Cardiac fibroblast (primary cell): ENCODE data around the gene MTERF2.
A peak's percentile ranks its signal among the peaks of the same experiment; 100 is the strongest.
"Not testable (repeated sequence)": the region's sequence is repeated elsewhere in the genome, so short reads cannot be mapped to it uniquely, and the experiment has no call there.

Experiments used
- DNase-seq, 2 donors: peaks; one replicate each; pipeline versions ENCODE4 v3.0.0 to v3.0.0-alpha.2; 2010; ENCODE audit warnings: low read depth in 2 of 2
- H3K4me3 ChIP-seq, 2 donors: replicated peaks in 1 of 2; 1 replicate in 1 of 2; 2 replicates in 1 of 2; pipeline ENCODE4 v1.5.1; 2011; ENCODE audit warnings: low read depth in 2 of 2, low read length in 2 of 2, mild to moderate bottlenecking in 2 of 2, moderate library complexity in 1 of 2
- TF ChIP-seq, protein P1 (sequence below): IDR thresholded peaks from one replicate; pipeline ENCODE4 v1.5.1; 2011; ENCODE audit warnings: low read depth, mild to moderate bottlenecking, low read length, inconsistent platforms

Gene MTERF2

DNA sequence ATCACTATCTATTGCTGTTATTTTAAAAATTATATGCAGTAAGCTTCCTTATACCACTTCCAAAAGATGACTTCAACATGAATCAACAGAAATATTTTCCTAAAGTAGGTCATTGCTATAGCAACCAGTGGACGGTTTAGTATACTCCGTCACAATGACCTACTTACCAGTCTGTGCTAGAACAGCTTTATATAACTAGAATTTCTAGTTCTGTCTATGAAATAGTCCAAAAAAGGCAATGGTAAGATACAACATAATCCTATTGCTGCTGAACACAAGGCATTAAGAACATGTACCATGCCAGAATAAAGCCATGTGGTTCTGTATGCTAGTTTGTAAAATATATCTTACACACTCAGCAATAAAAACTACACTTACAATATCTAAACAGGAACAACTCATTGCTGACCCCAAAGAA is 40.7 kb upstream of the MTERF2 start:
- TF ChIP-seq, protein P1, sequence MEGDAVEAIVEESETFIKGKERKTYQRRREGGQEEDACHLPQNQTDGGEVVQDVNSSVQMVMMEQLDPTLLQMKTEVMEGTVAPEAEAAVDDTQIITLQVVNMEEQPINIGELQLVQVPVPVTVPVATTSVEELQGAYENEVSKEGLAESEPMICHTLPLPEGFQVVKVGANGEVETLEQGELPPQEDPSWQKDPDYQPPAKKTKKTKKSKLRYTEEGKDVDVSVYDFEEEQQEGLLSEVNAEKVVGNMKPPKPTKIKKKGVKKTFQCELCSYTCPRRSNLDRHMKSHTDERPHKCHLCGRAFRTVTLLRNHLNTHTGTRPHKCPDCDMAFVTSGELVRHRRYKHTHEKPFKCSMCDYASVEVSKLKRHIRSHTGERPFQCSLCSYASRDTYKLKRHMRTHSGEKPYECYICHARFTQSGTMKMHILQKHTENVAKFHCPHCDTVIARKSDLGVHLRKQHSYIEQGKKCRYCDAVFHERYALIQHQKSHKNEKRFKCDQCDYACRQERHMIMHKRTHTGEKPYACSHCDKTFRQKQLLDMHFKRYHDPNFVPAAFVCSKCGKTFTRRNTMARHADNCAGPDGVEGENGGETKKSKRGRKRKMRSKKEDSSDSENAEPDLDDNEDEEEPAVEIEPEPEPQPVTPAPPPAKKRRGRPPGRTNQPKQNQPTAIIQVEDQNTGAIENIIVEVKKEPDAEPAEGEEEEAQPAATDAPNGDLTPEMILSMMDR = no peak
- peak; percentile 96 to 98 for DNase-seq
- H3K4me3 ChIP-seq = no peak overlapping the region

DNA sequence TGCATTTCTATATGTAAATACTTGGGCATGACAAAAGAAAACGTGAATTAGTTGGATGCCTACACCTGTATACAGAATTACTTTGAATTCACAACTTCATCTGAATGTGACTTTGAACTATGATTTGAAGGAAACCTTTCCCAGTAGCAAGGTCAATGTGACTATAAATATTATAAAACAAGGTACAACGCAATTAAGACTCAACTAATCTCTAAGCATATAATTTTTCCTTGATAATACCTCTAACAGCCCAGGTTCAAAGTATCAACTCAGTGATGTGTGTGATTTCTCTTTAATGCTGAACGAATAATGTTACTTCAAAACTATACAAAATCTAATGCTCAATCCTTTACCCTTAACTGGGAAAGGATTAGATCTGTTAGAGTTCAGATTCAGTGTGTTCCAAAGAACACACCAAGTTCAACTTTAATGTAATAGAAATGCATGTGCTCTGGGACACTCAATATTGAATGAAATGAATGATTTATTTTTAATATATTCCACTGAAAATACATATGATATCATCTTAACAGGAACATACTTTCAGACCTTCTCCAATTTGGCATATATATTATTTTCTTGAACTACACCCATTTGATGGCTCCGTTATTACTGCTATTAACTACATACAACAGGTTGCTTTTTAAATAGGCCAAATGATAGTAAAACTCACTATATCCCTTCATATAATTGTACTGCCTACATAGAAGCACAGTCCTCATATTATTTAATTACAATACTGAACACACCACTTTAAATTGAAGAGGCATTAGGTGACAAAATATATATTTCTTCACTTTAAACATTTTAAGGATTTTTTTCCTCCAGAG is 40.1 kb upstream of the MTERF2 start:
- DNase-seq = no peak
- H3K4me3 ChIP-seq = no peak overlapping the region
- TF ChIP-seq, protein P1 = no peak

DNA sequence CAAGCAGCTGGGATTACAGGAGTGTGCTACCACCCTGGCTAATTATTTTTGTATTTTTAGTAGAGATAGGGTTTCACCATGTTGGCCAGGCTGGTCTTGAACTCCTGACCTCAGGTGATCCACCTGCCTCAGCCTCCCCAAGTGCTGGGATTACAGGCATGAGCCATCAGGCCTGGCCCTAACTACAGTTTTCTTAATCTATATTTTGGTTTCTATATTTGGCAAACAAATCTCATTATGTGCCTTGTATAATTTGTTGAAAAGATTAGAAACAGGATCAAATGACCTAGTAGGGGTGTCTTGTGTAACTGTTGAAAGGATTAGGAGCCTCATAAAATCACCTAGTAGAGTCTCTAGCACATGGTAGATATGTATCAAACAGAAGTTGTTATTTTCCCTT is 39.4 kb upstream of the MTERF2 start:
- DNase-seq, H3K4me3 ChIP-seq: not testable (repeated sequence)

DNA sequence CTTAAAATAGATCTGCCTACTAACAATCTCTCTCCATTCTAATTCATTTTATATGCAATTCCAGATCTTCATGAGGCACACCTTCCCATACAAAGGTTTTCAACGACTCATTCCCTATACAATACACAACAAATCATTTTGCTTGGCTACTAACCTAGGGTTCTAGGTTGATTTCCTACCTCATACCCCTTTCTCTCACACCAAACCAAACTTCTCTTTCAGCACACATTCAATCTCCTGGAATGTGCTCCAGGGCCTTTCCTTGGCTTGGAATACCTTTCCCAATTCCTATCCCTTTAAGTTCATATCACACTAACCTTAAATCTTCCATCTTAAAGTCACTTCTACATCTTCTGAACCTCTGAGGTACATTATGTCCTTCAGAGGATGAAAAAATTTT is 38.7 kb upstream of the MTERF2 start:
- TF ChIP-seq, protein P1 = no peak
- no peak for DNase-seq
- no peak overlapping the region for H3K4me3 ChIP-seq

DNA sequence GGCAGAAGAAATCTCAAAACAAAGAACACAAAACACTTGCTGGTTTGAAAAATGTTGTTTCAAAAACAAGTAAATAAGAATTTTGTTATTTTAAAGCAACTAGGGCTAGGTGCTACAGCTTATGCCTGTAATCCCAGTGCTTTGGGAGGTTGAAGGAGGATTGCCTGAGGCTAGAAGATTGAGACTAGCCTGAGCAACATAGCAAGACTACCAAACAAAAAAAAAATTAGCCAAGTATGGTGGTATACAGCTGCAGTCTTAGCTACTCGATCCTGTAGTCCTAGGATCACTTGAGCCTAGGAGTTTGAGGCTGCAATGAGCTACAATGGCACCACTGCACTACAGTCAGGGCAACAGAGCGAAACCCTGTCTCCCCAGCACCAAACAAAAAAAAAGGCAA is 32.6 kb upstream of the MTERF2 start:
- no peak for DNase-seq
- TF ChIP-seq, protein P1 = no peak
- H3K4me3 ChIP-seq = no peak overlapping the region

DNA sequence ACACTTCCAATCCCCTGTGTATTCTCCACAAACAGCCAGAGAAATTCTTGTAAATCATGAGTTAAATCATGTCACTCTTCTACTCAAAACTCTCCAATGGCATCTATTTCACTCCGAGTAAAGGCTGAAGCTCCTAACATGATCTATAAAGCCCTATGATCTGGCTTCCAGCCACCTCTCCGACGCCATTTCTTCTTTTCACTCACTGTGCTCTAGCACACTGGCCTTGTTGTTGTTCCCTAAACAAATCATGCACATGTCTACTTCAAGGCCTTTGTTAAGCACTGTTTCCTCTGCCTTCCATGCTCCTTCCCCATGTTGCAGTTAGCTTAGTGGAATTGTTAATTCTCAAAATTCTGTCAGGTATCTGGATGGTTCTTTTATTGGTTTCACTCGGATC is 30.1 kb upstream of the MTERF2 start:
- TF ChIP-seq, protein P1 = no peak
- DNase-seq = no peak
- H3K4me3 ChIP-seq = no peak overlapping the region

DNA sequence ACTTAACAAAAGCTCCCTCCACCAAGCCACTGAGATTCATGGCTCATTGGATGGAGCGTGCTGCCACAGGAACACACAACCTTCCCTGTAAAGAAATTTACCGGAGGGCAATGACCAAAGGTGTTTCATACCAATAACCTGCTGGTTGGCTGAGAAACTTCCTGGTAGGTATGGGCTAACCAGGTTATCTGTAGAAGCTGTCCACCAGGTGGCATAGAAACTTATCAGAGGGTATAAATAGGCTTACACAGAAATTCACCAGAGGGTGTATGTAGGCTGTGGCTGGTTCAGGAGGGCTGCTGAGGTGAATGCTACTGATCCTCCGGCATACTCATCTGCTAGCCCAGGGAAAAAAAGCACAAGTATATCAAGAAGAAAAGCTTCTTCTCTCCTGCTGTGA is 27.1 kb upstream of the MTERF2 start:
- H3K4me3 ChIP-seq = no peak overlapping the region
- DNase-seq = no peak
- TF ChIP-seq, protein P1 = no peak
